Progenitor cell of endocrine pancreas (in vitro differentiated cells): ENCODE measurements around the gene SVOP. TPM values are rescaled to one million over a fixed set of nuclear protein-coding genes. Genes with fewer than 3 reads are reported as not detected.
"Not testable (repeated sequence)": the region's sequence is repeated elsewhere in the genome, so short reads cannot be mapped to it uniquely, and the experiment has no call there.

Experiments
- DNase-seq: peaks from one replicate; pipeline ENCODE4 v3.0.0; 2021; ENCODE audit warnings: low spot score; ENCODE audit not compliant: unreplicated experiment
- H3K27ac Mint-ChIP-seq: 2 replicates; pipeline ENCODE4 v1.8.0; 2021; ENCODE audit warnings: mild to moderate bottlenecking, moderate library complexity, mixed read lengths
- H3K27me3 Mint-ChIP-seq: 2 replicates; pipeline ENCODE4 v1.8.0; 2021; ENCODE audit warnings: mixed read lengths
- H3K36me3 Mint-ChIP-seq: 2 replicates; pipeline ENCODE4 v1.8.0; 2022; ENCODE audit warnings: mixed read lengths; ENCODE audit not compliant: insufficient read depth
- H3K4me1 Mint-ChIP-seq: 2 replicates; pipeline ENCODE4 v1.8.0; 2021; ENCODE audit warnings: low read depth, mixed read lengths
- H3K4me3 Mint-ChIP-seq: 2 replicates; pipeline ENCODE4 v1.8.0; 2021; ENCODE audit warnings: low read depth, mild to moderate bottlenecking, moderate library complexity, mixed read lengths
- H3K9me3 Mint-ChIP-seq: 2 replicates; pipeline ENCODE4 v1.8.0; 2021; ENCODE audit warnings: low read depth, mixed read lengths
- total RNA-seq: library from RNA; stranded (reverse); gene quantifications from 2 replicates; pipeline ENCODE4 v1.2.1, GENCODE V29; 2021
- TF ChIP-seq, protein P1 (sequence below): fragments of 200-600 bp; sonication (generic); IDR thresholded peaks from one replicate; pipeline ENCODE4 v1.5.0; 2021; ENCODE audit warnings: antibody characterized with exemption, mild to moderate bottlenecking; ENCODE audit not compliant: unreplicated experiment

The SVOP gene
- total RNA-seq, 1 donor from 2014 or later = 1.7 TPM

DNA sequence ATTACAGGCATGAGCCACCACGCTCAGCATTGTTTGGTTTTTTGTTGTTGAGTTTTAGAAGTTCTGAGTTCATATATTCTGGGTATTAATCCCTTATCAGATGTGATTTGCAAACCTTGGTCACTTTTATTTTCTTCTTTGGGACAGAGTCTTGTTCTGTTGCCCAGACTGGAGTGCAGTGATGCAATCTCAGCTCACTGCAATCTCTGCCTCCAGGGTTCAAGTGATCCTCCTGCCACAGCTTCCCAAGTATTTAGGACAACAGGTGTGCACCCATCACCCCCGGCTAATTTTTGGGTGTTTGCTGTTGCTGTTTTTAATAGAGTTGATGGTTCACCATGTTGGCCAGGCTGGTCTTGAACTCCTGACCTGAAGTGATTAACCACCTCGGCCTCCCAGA, 43.3 kb upstream of the SVOP start:
- Mint-ChIP-seq H3K27ac (no peak overlapping the region), H3K4me1 (peaks cover 5% of the 10 kb centered on the region), H3K36me3 (peaks cover 17% of the 10 kb centered on the region), H3K27me3 (no peaks in the 10 kb centered on the region), H3K9me3 (no peaks in the 10 kb centered on the region), H3K4me3 (no peak overlapping the region)
- DNase-seq = no peak
- TF ChIP-seq, protein P1, sequence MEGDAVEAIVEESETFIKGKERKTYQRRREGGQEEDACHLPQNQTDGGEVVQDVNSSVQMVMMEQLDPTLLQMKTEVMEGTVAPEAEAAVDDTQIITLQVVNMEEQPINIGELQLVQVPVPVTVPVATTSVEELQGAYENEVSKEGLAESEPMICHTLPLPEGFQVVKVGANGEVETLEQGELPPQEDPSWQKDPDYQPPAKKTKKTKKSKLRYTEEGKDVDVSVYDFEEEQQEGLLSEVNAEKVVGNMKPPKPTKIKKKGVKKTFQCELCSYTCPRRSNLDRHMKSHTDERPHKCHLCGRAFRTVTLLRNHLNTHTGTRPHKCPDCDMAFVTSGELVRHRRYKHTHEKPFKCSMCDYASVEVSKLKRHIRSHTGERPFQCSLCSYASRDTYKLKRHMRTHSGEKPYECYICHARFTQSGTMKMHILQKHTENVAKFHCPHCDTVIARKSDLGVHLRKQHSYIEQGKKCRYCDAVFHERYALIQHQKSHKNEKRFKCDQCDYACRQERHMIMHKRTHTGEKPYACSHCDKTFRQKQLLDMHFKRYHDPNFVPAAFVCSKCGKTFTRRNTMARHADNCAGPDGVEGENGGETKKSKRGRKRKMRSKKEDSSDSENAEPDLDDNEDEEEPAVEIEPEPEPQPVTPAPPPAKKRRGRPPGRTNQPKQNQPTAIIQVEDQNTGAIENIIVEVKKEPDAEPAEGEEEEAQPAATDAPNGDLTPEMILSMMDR = no peak

DNA sequence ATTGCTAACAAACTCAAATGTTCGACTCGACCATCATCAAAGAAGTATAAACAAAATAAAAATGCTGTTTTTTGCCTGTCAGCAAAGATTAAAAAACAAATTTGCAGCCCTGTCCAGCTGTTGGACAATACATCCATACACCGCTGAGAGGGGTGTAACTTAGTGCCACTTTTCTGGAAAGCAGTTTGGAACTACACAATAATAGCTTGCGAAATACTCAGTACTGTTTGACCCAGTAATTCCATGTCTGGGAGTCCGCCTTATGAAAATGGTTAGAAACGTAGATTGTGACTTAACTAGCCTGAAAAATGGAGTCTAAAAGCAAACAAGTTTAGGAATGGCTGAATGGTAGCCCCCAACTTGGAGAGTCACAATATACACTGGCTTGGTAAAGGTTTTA, 37.9 kb upstream of the SVOP start:
- H3K4me3 Mint-ChIP-seq = no peak overlapping the region
- no peaks in the 10 kb centered on the region for H3K27me3 Mint-ChIP-seq
- no peak overlapping the region for H3K27ac Mint-ChIP-seq
- H3K36me3 Mint-ChIP-seq = peaks cover 13% of the 10 kb centered on the region
- H3K4me1 Mint-ChIP-seq = peaks cover 2% of the 10 kb centered on the region
- TF ChIP-seq, protein P1 = no peak
- H3K9me3 Mint-ChIP-seq = no peaks in the 10 kb centered on the region
- DNase-seq = no peak

DNA sequence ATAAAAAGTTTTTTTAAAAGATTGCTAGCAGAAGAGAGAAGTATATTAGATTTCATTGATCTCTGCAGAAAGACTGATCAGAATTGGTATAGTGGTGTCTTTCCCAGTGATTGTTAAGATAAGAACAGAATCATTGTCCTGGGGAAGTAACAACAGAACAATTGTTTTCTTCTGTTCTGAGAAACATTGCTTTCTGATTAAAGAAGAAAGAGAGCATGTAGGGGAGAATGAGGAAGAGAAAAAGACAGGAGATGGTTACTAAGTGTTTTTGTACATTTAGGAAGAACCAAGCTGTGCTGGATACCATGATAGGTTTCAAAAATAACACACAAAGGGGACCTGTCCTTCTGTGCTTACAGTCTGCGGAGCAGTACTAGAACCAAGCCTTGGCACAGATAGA, 36.5 kb upstream of the SVOP start:
- DNase-seq = no peak
- no peak overlapping the region for H3K4me3 Mint-ChIP-seq
- H3K4me1 Mint-ChIP-seq = peaks cover 9% of the 10 kb centered on the region
- H3K27me3 Mint-ChIP-seq = no peaks in the 10 kb centered on the region
- no peaks in the 10 kb centered on the region for H3K9me3 Mint-ChIP-seq
- TF ChIP-seq, protein P1 = no peak
- H3K27ac Mint-ChIP-seq = no peak overlapping the region
- H3K36me3 Mint-ChIP-seq = peaks cover 8% of the 10 kb centered on the region

DNA sequence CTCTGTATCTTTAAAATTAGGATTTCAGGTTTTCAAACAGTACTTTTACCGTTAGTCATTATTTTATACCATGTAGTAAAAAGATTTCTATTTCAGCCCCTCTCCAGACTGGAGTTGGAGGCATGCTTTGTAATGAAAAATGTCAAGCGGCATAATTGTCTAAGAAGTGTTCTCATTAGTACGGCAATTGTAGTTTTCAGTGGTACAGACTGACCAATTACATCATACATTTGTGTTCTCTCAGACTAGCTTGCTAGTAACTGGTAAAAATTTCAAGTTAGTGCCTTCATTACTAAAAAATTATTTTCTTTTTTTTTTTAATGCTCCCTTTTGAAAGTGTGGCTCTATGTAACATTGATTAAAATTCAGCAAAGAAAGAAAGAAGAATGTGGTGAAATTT, 36.0 kb upstream of the SVOP start:
- Mint-ChIP-seq H3K27me3 (no peaks in the 10 kb centered on the region), H3K4me1 (peaks cover 12% of the 10 kb centered on the region), H3K4me3 (no peak overlapping the region), H3K36me3 (peaks cover 7% of the 10 kb centered on the region), H3K9me3 (no peaks in the 10 kb centered on the region), H3K27ac (no peak overlapping the region)
- TF ChIP-seq, protein P1 = no peak
- no peak for DNase-seq

DNA sequence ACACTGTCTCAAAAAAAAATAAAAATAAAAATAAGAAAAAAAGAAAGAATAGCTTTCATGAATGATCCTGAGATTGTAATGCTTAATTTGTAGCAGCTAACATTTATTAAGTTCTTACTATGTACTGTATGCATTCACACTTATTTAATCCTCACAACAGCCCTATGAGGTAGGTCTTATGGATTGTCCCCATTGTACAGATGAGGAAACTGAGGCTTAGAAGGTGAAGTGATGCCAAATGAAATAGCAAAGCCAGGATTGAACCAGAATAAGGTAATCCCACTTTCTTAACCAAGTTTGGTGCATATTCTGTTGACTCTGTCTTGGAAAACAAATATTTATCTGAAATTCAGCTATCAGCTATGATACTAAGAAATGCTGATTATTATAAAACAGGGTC, 33.7 kb upstream of the SVOP start:
- DNase-seq = no peak
- Mint-ChIP-seq H3K4me1 (peaks cover 12% of the 10 kb centered on the region), H3K9me3 (no peaks in the 10 kb centered on the region), H3K36me3 (peaks cover 4% of the 10 kb centered on the region), H3K27me3 (no peaks in the 10 kb centered on the region), H3K27ac (no peak overlapping the region), H3K4me3 (no peak overlapping the region)
- TF ChIP-seq, protein P1 = no peak

DNA sequence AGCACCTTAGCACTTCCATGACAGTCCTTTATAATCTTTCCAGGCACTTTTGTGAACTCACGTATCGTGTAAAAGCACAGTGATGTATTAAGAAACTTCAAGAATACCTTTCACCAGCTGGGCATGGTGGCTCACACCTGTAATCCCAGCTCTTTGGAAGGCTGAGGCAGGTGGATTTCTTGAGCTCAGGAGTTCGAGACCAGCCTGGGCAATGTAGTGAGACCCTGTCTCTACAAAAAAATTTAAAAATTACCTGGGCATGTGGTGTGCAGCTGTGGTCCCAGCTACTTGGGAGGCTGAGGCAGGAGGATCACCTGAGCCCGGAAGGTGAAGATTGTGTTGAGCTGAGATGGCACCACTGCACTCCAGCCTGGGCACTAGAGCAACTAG, 33.3 kb upstream of the SVOP start:
- Mint-ChIP-seq H3K4me3 (peak overlapping the region; percentile 96), H3K4me1 (peaks cover 12% of the 10 kb centered on the region), H3K27ac (peak overlapping the region; percentile 96)
- not testable (repeated sequence) for H3K27me3 Mint-ChIP-seq, DNase-seq, H3K36me3 Mint-ChIP-seq, H3K9me3 Mint-ChIP-seq
